ENCODE results near the gene GGCT. TPM values are rescaled to one million over a fixed set of nuclear protein-coding genes. Genes with fewer than 3 reads are reported as not detected.

Gene GGCT
- total RNA-seq, 1 donor from 2014 or later, result 42.7 TPM

- intact Hi-C loops (cut with micrococcal nuclease), result loop anchor here (10.0 kb wide), 1 partner anchor 386 kb away; no protein-coding TSS in a partner anchor
These were observed 14.5 kb upstream of the GGCT start for GRCh38 chr7:30519122-30519521.

GRCh38 chr7:30515761-30516160, 11.1 kb upstream of the GGCT start:
- intact Hi-C loops (cut with micrococcal nuclease), result loop anchor here (10.0 kb wide), 1 partner anchor 389 kb away; no protein-coding TSS in a partner anchor

GRCh38 chr7:30514776-30515175, 10.1 kb upstream of the GGCT start:
- intact Hi-C loops (cut with micrococcal nuclease), result loop anchor here (10.0 kb wide), 1 partner anchor 390 kb away; no protein-coding TSS in a partner anchor

- intact Hi-C loops (cut with micrococcal nuclease), result loop anchor here (10.0 kb wide), 1 partner anchor 391 kb away; no protein-coding TSS in a partner anchor
These were observed 9.5 kb upstream of the GGCT start for GRCh38 chr7:30514177-30514576.

GRCh38 chr7:30513762-30514161, 9.1 kb upstream of the GGCT start:
- intact Hi-C loops (cut with micrococcal nuclease), result loop anchor here (10.0 kb wide), 1 partner anchor 391 kb away; no protein-coding TSS in a partner anchor

- intact Hi-C loops (cut with micrococcal nuclease), result loop anchor here (2.0 to 10.0 kb wide), 2 partner anchors 347 to 393 kb away; no protein-coding TSS in a partner anchor
These were observed 7.5 kb upstream of the GGCT start for GRCh38 chr7:30511973-30512662.

- intact Hi-C loops (cut with micrococcal nuclease), result loop anchor here (2.0 to 10.0 kb wide), 2 partner anchors 347 to 393 kb away; no protein-coding TSS in a partner anchor
These were observed 6.9 kb upstream of the GGCT start for GRCh38 chr7:30511494-30511893.

- intact Hi-C loops (cut with micrococcal nuclease), result loop anchor here (1.0 to 10.0 kb wide), 4 partner anchors 54 to 394 kb away; no protein-coding TSS in a partner anchor
These were observed 5.8 kb upstream of the GGCT start for GRCh38 chr7:30510124-30511075.

GRCh38 chr7:30509171-30509857, 4.7 kb upstream of the GGCT start:
- intact Hi-C loops (cut with micrococcal nuclease), result loop anchor here (10.0 kb wide), 2 partner anchors 465 to 1985 kb away; partner anchors contain the start of genes AVL9 and LSM5

GRCh38 chr7:30507346-30507900, 2.8 kb upstream of the GGCT start:
- intact Hi-C loops (cut with micrococcal nuclease), result loop anchor here (10.0 kb wide), 2 partner anchors 467 to 1987 kb away; partner anchors contain the start of genes AVL9 and LSM5

GRCh38 chr7:30505174-30505697, 607 bp upstream of the GGCT start:
- intact Hi-C loops (cut with micrococcal nuclease), result loop anchor here (2.0 to 10.0 kb wide), 6 partner anchors 44 to 1990 kb away; partner anchors contain the start of genes AVL9, LSM5 and MTURN

- intact Hi-C loops (cut with micrococcal nuclease), result loop anchor here (1.0 to 10.0 kb wide), 11 partner anchors 24 to 1991 kb away; partner anchors contain the start of genes AVL9, GARS1, LSM5 and MTURN
These were observed 1.1 kb downstream of the GGCT start for GRCh38 chr7:30503274-30504212.

- intact Hi-C loops (cut with micrococcal nuclease), result loop anchor here (10.0 kb wide), 2 partner anchors 472 to 1992 kb away; partner anchors contain the start of genes AVL9 and LSM5
These were observed 2.0 kb downstream of the GGCT start for GRCh38 chr7:30502470-30503251.

- intact Hi-C loops (cut with micrococcal nuclease), result loop anchor here (10.0 kb wide), 2 partner anchors 474 to 1994 kb away; partner anchors contain the start of genes AVL9 and LSM5
These were observed 3.4 kb downstream of the GGCT start for GRCh38 chr7:30501264-30501663.

- intact Hi-C loops (cut with micrococcal nuclease), result no loop called here
These were observed 11.4 kb downstream of the GGCT start for GRCh38 chr7:30493228-30493627.

GRCh38 chr7:30491417-30491816, 13.2 kb downstream of the GGCT start:
- intact Hi-C loops (cut with micrococcal nuclease), result no loop called here

- intact Hi-C loops (cut with micrococcal nuclease), result no loop called here
These were observed 17.3 kb downstream of the GGCT start for GRCh38 chr7:30487371-30487770.

- intact Hi-C loops (cut with micrococcal nuclease), result no loop called here
These were observed 19.0 kb downstream of the GGCT start for GRCh38 chr7:30485667-30486066.
